GM13977 (cell line): ENCODE data around the gene MRTFB.
"Not testable (repeated sequence)": the region's sequence is repeated elsewhere in the genome, so short reads cannot be mapped to it uniquely, and the experiment has no call there.

ENCODE experiments used
- DNase-seq: peaks from one replicate; pipeline ENCODE4 v3.0.0; 2012; ENCODE audit warnings: low spot score
- in situ Hi-C: fragments of 300-500 bp; cut with MboI; formaldehyde crosslinking; loops from one replicate; pipeline ENCODE4 v1.12.0; 2022; ENCODE audit warnings: low sequenced_read_pairs, low pct_unique_long_range_greater_than_20kb, mixed read lengths, inconsistent platforms; ENCODE audit not compliant: unreplicated experiment
- TF ChIP-seq, protein P1 (sequence below): IDR thresholded peaks from 2 replicates; pipeline ENCODE4 v1.5.1; 2012; ENCODE audit warnings: mild to moderate bottlenecking, control low read depth; ENCODE audit not compliant: insufficient read depth; ENCODE audit errors: extremely low read depth, missing control alignments

The MRTFB gene, protein sequence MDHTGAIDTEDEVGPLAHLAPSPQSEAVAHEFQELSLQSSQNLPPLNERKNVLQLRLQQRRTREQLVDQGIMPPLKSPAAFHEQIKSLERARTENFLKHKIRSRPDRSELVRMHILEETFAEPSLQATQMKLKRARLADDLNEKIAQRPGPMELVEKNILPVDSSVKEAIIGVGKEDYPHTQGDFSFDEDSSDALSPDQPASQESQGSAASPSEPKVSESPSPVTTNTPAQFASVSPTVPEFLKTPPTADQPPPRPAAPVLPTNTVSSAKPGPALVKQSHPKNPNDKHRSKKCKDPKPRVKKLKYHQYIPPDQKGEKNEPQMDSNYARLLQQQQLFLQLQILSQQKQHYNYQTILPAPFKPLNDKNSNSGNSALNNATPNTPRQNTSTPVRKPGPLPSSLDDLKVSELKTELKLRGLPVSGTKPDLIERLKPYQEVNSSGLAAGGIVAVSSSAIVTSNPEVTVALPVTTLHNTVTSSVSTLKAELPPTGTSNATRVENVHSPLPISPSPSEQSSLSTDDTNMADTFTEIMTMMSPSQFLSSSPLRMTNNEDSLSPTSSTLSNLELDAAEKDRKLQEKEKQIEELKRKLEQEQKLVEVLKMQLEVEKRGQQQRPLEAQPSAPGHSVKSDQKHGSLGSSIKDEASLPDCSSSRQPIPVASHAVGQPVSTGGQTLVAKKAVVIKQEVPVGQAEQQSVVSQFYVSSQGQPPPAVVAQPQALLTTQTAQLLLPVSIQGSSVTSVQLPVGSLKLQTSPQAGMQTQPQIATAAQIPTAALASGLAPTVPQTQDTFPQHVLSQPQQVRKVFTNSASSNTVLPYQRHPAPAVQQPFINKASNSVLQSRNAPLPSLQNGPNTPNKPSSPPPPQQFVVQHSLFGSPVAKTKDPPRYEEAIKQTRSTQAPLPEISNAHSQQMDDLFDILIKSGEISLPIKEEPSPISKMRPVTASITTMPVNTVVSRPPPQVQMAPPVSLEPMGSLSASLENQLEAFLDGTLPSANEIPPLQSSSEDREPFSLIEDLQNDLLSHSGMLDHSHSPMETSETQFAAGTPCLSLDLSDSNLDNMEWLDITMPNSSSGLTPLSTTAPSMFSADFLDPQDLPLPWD

DNA sequence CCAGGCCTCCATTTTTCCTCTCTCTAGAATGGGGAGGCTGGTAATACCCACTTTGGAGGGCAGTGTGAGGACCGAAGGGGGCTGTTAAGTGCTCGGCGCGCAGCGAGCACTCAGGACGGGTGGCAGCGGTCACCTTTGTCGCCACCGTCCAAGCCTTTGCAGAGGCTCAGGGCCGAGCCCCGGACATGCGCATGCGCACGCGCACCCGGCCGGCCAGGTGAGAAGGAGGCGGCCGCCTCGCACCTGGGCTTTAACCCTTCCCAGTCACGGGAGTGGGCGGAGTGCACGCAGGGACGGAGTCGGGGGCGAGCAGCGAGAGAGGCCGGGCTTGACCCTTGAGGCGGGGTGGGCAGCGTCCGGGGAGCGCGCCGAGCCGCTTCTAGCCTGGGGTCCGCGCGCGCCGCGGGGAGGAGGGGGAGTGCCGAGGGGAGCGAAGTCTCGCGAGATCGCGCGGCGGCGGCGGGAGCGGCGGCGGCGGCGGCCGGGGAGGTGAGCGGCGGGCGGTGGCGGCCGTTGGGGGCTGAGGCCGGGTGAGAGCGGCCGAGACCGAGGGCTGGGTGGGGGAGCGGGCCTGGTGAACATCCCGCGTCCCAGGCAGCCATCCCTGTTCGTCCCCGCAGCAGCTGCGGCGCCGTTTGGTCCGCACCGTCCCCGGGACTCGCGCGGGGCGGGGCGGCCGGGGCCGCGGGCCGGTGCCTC lies at the start of gene MRTFB:
TSS of gene MRTFB (plus strand) at position 443 of the 699 bp plus-strand sequence. CDS start 69,288 bp downstream, outside the sequence.
- in situ Hi-C loops, result no loop called here
- peak; percentile 92 for DNase-seq
- TF ChIP-seq, protein P1, sequence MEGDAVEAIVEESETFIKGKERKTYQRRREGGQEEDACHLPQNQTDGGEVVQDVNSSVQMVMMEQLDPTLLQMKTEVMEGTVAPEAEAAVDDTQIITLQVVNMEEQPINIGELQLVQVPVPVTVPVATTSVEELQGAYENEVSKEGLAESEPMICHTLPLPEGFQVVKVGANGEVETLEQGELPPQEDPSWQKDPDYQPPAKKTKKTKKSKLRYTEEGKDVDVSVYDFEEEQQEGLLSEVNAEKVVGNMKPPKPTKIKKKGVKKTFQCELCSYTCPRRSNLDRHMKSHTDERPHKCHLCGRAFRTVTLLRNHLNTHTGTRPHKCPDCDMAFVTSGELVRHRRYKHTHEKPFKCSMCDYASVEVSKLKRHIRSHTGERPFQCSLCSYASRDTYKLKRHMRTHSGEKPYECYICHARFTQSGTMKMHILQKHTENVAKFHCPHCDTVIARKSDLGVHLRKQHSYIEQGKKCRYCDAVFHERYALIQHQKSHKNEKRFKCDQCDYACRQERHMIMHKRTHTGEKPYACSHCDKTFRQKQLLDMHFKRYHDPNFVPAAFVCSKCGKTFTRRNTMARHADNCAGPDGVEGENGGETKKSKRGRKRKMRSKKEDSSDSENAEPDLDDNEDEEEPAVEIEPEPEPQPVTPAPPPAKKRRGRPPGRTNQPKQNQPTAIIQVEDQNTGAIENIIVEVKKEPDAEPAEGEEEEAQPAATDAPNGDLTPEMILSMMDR, result no peak

DNA sequence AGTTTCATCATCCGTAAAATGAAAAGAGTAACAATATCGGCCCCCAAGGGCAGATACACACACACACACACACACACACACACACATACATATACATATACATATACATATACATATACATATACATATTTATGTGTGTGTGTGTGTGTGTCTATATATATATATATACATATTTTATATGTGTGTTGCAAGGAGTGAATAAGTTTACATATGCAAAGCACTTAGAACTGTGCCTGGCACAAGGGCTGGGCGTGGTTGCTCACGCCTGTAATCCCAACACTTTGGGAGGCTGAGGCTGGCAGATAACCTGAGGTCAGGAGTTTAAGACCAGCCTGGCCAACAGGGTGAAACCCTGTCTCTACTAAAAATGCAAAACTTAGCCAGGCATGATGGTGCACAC lies 47.6 kb upstream of the MRTFB start:
- in situ Hi-C loops, DNase-seq: not testable (repeated sequence)

DNA sequence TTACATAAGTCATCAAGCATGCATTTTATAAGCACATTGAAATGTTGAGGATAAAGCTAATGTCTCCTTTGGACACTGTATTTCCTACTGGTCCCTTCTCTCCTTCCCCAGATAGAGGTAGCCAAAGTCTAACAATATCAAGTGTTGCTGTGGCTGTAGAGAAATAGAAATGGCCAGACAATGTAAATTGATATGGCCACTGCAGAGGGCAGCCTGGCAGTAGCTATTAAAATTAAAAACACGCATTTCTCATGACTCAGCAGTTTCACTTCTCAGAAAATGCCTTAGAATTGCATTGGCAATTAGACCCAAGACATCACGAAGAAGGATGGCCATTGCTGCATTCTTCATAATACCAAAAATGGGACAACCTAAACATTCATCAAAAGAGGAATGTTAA lies 46.8 kb upstream of the MRTFB start:
- DNase-seq, result no peak
- in situ Hi-C loops, result no loop called here
- TF ChIP-seq, protein P1, result no peak

DNA sequence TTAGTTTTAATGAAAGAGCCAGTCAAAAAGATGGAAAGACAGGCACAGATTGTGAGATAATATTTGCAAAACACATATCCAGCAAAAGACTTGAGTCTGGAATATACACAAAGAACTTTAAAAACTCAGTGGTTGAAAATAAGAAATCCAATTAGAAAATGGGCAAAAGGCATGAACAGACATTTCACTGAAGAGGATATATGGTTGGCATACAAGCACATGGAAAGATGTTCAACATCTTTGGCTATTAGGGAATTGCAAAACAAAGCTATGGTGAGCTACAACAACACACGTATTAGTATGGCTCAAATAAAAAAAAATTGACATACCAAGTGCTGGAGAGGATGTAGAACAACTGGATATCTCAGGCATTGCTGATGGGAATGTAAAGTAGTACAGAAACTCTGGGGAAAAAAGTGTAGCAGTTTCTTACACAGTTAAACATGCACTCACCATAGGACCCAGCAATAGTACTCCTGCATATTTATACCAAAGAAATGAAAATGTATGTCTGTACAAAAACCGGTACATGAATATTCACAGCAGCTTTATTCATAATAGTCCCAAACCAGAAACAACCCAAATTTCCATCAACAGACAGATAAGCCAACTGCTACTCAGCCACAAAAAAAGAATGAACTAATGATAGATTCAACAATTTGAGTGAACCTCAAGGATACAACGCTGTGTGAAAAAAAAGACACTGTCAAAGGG lies 44.4 kb upstream of the MRTFB start:
- in situ Hi-C loops, result no loop called here
- TF ChIP-seq, protein P1, result no peak
- no peak for DNase-seq

DNA sequence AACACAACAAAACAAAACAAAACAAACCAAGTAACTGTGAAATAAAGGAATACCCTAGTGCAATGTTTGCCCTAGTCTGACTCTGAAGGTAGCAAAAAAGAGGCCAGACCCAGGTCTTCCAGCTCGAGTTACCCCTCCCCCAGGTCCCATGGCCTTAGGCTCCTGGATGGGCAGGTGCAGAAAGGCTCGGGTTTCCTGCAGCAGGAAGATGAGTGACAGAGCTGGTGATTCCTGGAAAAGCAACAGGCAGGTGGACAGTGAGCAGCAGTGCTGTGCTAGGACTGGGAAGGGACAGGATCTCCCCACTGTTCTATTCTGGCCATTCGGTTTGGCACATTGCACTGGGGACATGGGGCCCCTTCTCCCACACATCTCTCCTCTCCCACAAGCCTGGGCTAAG lies 42.9 kb upstream of the MRTFB start:
- in situ Hi-C loops, result no loop called here
- TF ChIP-seq, protein P1, result no peak
- no peak for DNase-seq

DNA sequence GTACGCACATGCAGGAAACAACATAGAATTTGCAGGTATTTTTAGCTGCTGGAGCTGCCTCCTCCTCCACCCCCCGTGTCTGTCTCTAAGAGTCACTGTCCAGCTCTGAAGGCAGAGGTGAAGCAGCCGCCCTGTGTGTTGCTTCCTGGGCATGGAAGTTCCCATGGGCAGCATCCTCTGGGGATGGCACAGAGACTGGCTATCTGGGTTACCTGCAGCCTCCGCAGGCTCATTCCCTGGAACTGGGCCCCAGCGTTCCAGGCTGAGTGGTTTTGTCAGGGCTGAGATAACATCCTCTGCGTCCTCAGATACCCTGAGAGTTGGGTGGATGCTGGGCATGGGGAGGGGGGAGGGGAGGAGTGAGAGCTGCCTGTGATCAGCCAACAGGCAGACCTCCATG lies 41.5 kb upstream of the MRTFB start:
- TF ChIP-seq, protein P1, result no peak
- in situ Hi-C loops, result no loop called here
- DNase-seq, result no peak
